Osteocyte (in vitro differentiated cells): ENCODE data around the gene TTC27. TPM values are rescaled to one million over a fixed set of nuclear protein-coding genes. Genes with fewer than 3 reads are reported as not detected.

Experiments used
- DNase-seq: peaks from one replicate; pipeline ENCODE4 v3.0.0; 2021; ENCODE audit warnings: mixed read lengths; ENCODE audit not compliant: unreplicated experiment; ENCODE audit errors: extremely low spot score
- H3K27ac Mint-ChIP-seq: one replicate; pipeline ENCODE4 v1.8.0; 2021; ENCODE audit warnings: mild to moderate bottlenecking, mixed read lengths; ENCODE audit not compliant: unreplicated experiment
- H3K27me3 Mint-ChIP-seq: one replicate; pipeline ENCODE4 v1.8.0; 2021; ENCODE audit warnings: mixed read lengths; ENCODE audit not compliant: unreplicated experiment
- H3K36me3 Mint-ChIP-seq: one replicate; pipeline ENCODE4 v1.8.0; 2021; ENCODE audit warnings: mixed read lengths; ENCODE audit not compliant: unreplicated experiment
- H3K4me1 Mint-ChIP-seq: one replicate; pipeline ENCODE4 v1.8.0; 2021; ENCODE audit warnings: mixed read lengths; ENCODE audit not compliant: unreplicated experiment
- H3K4me3 Mint-ChIP-seq: one replicate; pipeline ENCODE4 v1.8.0; 2021; ENCODE audit warnings: mild to moderate bottlenecking, moderate library complexity, mixed read lengths; ENCODE audit not compliant: unreplicated experiment
- H3K9me3 Mint-ChIP-seq: one replicate; pipeline ENCODE4 v1.8.0; 2021; ENCODE audit warnings: mixed read lengths; ENCODE audit not compliant: unreplicated experiment
- total RNA-seq: library from RNA; stranded (reverse); gene quantifications from 2 replicates; pipeline ENCODE4 v1.2.1, GENCODE V29; 2021
- TF ChIP-seq, protein P1 (sequence below): fragments of 200-600 bp; sonication (generic); IDR thresholded peaks from 2 replicates; pipeline ENCODE4 v1.5.0; 2021; ENCODE audit warnings: antibody characterized with exemption, mild to moderate bottlenecking, moderate library complexity

Gene TTC27
- total RNA-seq, 1 donor from 2014 or later: 14.2 TPM

DNA sequence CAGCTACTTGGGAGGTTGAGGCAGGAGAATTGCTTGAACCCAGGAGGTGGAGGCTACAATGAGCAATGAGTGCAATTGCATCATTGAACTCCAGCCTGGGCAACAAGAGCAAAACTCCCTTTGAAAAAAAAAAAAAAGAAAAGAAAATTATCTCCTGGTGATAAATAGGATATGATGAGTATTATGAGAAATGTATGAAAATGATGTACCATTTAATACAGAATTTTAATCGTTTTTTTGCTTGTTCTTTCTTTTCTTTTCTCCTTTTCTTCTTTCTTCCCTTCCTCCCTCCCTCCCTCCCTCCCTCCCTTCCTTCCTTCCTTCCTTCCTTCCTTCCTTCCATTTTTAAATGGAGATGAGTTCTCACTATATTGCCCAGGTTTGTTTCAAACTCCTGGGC lies 40.4 kb downstream of the TTC27 start:
- Mint-ChIP-seq H3K36me3 (peaks cover 19% of the 10 kb centered on the region), H3K27ac (no peak overlapping the region), H3K27me3 (no peaks in the 10 kb centered on the region), H3K4me1 (peaks cover 3% of the 10 kb centered on the region), H3K4me3 (no peak overlapping the region), H3K9me3 (no peaks in the 10 kb centered on the region)
- no peak for DNase-seq
- TF ChIP-seq, protein P1, sequence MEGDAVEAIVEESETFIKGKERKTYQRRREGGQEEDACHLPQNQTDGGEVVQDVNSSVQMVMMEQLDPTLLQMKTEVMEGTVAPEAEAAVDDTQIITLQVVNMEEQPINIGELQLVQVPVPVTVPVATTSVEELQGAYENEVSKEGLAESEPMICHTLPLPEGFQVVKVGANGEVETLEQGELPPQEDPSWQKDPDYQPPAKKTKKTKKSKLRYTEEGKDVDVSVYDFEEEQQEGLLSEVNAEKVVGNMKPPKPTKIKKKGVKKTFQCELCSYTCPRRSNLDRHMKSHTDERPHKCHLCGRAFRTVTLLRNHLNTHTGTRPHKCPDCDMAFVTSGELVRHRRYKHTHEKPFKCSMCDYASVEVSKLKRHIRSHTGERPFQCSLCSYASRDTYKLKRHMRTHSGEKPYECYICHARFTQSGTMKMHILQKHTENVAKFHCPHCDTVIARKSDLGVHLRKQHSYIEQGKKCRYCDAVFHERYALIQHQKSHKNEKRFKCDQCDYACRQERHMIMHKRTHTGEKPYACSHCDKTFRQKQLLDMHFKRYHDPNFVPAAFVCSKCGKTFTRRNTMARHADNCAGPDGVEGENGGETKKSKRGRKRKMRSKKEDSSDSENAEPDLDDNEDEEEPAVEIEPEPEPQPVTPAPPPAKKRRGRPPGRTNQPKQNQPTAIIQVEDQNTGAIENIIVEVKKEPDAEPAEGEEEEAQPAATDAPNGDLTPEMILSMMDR: no peak

GRCh38 chr2:32671885-32672533 lies 44.2 kb downstream of the TTC27 start:
- Mint-ChIP-seq H3K36me3 (peaks cover 17% of the 10 kb centered on the region), H3K9me3 (no peaks in the 10 kb centered on the region), H3K4me1 (no peaks in the 10 kb centered on the region), H3K27me3 (no peaks in the 10 kb centered on the region), H3K27ac (no peak overlapping the region), H3K4me3 (no peak overlapping the region)
- TF ChIP-seq, protein P1: no peak
- no peak for DNase-seq

GRCh38 chr2:32678825-32679224 lies 51.0 kb downstream of the TTC27 start:
- H3K4me3 Mint-ChIP-seq: no peak overlapping the region
- no peaks in the 10 kb centered on the region for H3K27me3 Mint-ChIP-seq
- no peaks in the 10 kb centered on the region for H3K9me3 Mint-ChIP-seq
- TF ChIP-seq, protein P1: peak; percentile 42
- no peak for DNase-seq
- H3K36me3 Mint-ChIP-seq: peaks cover 9% of the 10 kb centered on the region
- peaks cover 8% of the 10 kb centered on the region for H3K4me1 Mint-ChIP-seq
- peak overlapping the region; percentile 52 for H3K27ac Mint-ChIP-seq

DNA sequence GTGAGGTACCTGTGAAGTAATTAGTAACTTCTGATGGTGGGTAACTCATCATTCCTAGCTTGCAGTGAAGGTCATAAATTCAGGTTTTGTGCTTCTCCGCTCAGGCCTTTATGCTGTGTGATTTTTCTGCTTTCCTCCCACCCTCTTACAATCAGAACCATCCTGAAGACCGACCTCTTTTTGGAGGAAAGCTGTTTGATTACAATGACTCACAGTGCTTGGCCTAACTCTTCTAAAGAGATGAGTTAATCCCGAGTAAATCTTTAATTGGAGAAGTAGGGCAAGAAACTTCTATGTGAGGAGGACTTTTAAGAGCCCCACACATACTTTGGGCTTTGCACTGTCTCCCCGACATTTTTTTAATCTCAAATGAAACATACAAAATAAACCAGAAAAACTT lies 53.1 kb downstream of the TTC27 start:
- DNase-seq: no peak
- Mint-ChIP-seq H3K9me3 (no peaks in the 10 kb centered on the region), H3K36me3 (peaks cover 10% of the 10 kb centered on the region)

DNA sequence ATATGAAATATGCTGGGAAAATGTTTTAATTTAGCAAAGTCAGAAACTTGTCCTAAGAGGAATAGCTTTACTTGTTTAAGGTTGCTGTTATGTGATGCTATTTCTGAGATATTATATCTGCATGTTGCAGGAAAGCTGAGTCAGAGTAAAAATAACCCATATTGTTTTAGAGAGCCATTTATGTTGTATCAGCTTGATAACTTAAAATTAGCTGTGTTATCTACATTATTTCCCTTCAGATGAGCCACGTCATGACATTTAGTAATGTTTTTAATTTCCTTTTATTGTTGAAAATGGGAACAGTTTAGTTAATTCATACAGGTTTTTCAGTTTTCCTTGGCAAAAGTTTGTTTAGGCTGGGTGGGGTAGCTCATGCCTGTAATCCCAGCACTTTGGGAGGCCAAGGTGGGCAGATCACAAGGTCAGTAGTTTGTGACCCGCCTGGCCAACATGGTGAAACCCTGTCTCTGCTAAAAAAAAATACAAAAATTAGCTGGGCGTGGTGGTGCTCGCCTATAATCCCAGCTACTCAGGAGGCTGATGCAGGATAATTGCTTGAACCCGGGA lies 55.8 kb downstream of the TTC27 start:
- Mint-ChIP-seq H3K27ac (no peak overlapping the region), H3K27me3 (no peaks in the 10 kb centered on the region), H3K4me3 (no peak overlapping the region), H3K36me3 (peaks cover 10% of the 10 kb centered on the region), H3K9me3 (no peaks in the 10 kb centered on the region), H3K4me1 (peaks cover 6% of the 10 kb centered on the region)
- DNase-seq: no peak
- TF ChIP-seq, protein P1: no peak

More for the DNA sequence above, 53.1 kb downstream of the TTC27 start:
- Mint-ChIP-seq H3K27me3 (no peaks in the 10 kb centered on the region), H3K27ac (no peak overlapping the region), H3K4me1 (peaks cover 8% of the 10 kb centered on the region), H3K4me3 (no peak overlapping the region)
- TF ChIP-seq, protein P1: no peak
